Activated naive CD4-positive, alpha-beta T cell treated with Interleukin-2 at 50 U/mL for 16 hours (primary cell): Measurements from ENCODE around the gene GPS1.
A peak's percentile ranks its signal among the peaks of the same experiment; 100 is the strongest.

ENCODE experiments used
- DNase-seq: peaks from one replicate; pipeline ENCODE4 v3.0.0-alpha.2; 2020

GPS1 gene

DNA sequence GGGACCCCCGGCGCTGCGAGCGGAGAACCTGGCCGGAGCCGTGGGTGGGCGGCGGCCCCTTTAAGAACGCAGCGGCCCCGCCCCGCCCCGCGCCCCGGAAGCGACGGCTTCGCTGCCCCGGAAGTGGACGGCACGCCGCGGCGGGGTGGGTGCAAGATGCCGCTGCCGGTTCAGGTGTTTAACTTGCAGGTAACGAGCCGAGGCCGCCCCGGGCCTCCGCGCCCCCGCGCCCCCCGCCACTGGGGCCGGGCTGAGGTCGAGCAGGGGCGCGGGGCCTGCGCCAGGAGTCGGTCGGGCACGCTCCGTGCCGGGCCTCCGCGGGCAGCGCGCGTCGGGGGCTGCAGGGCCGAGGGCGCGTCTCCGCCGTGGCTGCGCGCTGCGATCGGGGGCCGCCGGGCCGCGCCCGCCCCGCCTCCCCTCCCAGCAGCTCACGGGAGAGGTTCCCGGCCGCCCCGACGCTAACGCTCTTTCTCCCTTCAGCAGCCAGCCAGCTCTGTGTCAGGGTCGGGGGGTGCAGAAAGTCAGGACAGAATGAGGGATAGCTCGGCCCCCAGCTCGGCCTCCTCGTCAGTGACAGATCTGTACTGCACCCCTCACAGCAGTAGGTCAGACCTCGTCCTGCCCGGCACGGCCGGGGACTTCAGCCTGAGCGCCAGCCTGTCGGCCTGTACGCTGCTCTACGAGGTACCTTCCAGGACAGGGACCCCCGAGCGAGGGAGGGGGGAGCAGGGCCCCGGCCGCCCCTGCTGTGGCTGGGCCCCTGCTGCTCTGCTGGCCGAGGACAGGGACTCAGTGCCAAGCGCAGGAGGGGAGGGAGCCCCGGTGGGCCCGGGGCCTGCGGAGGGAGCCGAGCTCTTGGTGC lies at the start of gene GPS1, which contains the start of gene RFNG:
Gene GPS1, plus strand, starts transcription at position 123 of the 862 bp plus-strand sequence. Its CDS starts 34 bp downstream, at position 157.
Gene RFNG, minus strand, starts transcription at position 36 of the 862 bp plus-strand sequence. CDS start 45 bp downstream, outside the sequence.
- peak; percentile 87 for DNase-seq

DNA sequence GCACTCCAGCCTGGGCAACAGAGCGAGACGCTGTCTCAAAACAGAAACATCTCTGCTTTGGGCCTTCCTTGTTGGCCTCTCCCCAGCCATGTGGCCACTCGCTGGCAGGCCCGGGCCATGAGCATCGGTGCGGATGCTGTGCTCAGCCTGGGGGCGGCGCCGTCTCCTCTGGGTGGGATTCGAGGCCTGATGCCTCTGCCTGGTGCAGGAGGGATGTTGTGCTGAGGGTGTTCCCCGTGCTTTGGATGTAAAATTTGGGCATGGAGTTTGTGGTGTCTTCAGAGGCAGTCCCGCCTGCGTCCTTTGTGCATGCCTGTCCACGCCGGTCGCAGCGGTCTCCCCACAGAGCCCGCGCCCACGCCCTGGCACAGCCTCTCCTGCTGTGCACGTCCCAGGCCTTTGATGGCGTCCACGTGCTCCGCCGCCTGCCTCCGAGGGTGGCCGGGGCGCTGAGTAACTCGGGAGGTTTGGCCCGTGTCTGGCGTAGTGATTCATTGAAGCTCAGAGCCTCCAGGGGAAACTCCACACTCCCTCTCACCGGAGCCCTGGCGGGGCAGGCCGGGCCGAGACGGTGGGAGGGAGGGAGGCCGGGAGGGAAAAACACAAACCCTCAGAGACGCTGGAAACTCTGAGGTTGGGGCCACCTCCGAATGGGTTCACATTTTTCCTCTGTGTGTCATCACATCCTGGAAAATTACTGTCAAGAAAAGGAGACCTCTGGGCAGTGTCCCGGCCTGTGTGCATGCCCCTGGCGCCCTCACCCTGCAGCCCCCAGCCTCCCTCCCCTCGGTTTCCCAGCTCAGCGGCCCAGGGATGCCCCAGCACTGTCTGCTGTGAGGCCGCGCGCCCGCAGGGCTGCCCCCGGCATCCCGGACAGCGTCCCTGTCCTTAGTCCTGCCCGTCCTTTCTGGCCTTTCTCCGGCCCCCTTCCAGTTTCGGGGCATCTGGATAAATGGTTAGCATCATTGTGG lies 48.0 kb upstream of the GPS1 start:
- peak; percentile 70 for DNase-seq

DNA sequence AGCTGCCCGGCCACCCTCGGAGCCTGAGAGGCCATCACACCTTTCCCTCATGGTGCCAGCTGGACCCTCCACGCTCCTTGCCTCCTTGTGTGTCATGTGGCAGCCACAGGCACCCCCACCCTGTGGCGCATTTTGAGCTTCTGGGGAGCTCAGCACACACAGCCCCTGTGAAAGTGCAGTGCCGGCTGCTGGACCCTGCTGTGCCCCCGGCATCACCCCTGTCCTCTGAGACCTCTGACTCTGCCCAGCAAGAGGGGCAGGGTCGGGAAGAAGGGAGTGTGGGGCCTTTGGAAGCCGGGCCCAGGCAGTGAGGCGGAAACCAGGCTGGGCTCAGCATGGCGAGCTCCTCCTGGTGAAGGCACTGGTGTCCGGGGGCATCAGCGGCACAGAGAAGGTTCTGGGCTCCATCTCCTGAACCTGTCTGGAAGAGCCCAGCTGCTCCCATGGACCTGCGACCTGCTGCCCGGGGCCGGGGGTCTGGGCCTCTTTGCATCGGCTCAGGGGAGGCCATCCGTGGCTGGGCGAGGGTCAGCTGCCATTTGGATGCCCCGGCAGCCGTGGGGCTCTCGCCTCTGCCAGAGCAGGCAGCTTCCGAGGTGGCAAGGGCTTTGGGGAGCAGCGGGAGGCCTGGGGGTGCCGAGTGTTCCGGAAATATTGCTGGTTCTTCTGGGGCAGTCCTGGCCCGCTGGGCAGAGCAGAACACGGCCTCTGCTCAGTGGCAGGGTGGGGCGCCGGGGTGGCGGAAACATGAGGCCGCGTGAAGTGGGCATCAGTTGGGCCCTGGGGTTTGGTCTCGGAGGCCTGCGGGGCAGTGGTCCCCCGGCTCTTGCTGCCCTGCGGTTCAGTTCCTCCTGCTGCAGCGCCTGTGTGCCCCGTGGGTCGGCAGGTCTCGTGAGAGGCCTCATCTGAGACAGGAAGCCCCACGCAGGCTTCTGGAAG lies 46.9 kb upstream of the GPS1 start:
- DNase-seq = no peak

DNA sequence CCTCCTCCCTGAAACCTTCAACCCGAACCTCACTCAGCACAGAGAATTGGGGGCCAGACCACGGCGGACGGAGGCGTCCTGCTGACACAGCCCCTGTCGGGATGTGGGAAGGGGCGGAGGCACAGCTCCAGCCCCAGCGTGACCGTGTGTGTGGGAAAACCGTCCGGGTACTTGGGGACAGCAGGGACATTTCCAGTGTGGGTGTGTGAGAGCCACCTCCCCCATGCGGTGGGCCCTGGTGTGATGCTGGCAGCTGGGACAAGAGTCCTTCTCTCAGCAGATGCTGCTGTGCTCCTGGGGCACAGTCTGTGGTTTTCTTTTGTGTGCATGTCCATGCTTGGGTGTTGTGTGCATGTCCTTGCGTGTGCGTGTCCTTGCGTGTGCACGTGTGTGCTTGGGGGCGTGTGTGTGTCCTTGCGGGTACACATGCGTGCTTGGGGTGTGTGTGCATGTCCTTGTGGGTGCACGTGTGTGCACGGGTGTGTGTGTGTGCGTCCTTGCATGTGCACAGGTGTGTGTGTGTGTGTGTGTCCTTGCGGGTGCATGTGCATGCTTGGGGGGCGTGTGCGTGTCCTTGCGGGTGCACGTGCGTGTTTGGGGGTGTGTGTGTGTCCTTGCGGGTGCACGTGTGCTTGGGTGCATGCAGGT lies 45.9 kb upstream of the GPS1 start:
- no peak for DNase-seq

DNA sequence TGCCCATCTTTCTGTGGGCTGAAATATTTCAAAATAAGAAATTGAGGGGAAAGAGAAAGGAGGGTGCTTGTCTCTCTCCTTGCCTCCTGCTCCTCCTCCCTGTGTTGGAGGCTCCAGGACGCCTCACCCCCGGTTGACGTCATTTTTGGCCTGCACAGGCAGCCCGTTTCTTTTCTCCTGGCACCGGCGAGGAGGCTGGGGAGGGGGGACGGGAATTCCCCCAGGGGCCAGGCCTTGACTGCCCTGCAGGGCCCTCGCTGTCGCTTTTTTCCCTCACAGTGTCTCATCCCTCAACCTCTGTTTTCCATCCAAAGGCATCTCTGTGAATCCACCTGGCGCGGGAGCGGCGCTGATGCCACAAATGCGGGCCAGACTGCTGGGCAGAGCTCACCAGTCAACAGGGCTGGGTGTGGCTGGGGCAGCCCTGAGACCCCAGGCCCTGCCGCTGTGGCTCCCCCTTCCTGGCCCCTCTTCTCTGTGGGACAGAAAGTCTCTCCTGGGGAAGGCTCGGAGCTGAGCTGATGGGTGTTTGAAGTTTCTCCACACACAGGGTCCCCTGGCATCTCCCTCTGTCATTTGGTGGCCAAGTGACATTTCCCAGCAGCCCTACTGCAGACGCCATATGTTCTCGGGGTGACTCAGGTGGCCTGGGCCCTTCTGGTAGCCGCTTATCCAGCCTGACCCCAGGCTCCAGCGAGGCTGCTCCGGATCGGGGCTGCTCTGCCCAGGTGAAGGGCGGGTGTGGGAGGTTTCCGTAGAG lies 45.0 kb upstream of the GPS1 start:
- no peak for DNase-seq

DNA sequence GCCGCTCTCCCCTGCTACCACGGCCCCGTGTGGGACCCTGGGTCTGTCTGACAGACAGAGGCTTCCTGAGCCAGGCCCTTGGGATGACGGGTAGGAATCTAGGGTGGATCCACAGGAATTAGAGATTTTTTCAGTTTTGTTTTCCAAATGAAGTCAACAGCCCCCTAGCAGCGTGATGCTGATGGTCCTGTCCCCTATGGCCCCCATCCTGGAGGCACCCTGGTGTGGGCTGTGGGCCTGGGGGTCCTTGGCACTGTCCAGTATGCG lies 44.5 kb upstream of the GPS1 start:
- DNase-seq = no peak

DNA sequence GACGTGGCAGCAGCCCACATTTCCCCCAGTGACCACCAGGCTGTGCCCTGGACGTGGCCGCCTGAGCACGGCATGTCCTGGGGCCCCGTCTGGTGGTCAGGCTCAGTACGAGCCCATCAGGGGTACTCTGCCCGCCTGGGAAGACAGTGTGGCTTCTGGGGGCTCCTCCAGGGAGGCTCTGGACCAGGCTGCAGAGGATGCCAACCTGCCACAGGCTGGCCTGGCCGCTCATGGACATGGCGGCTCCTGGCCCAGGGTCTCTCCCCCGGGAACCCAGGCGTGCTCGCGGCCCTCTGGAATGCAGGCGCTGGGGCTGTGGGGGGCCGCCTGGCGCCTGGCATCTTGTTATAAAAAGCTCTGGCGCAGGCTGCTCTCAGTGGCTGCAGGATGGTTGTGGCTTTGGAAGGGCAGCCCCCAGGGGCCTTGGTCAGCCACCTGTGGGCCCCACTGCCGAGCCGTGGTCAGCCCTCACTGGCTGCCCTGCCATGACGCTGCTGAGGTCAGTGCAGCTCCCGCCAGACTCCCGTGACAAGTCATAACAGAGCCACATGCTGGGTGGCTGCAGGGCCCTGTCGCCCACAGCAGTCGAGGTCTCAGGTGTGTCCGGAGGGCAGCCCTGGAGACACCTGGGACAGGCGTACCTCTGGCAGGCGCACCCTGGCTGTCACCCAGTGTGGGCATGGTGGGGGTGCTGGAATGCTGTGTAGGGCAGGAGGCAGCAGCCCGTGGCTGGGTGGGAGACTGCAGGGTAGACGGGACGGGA lies 44.0 kb upstream of the GPS1 start:
- no peak for DNase-seq

DNA sequence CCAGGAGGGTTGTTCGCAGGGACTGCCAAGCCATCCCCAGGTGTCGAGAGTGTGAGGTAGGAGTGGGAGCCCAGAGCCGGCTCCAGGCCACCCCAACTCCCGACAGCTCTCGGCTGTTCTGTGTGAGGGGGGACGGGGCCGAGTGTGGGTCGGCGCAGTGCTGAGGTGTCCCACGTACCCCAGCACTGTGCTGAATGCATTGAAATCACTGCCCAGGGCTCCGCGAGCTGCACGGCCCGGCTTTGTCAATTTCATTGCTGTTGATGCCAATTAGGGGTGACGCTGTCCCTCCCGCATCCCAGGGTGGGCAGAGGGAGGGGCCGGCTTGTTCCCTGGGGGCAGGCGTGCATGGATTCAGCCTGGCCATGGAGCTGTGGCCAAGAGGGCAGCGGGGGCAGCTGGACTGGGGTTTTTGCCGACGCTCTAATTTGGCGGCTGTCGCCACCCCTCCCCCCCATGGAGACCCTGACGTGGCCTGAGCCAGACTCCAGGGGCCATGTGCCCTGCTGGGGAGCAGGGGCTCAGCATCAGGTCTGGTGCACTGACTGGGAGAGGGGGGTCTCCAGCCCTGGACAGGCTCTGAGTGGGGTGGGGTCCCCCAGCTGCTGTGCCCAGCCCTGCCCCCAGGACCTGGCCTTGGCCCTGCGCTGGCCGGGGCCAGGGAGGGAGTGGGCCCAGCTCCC lies 43.3 kb upstream of the GPS1 start:
- no peak for DNase-seq

DNA sequence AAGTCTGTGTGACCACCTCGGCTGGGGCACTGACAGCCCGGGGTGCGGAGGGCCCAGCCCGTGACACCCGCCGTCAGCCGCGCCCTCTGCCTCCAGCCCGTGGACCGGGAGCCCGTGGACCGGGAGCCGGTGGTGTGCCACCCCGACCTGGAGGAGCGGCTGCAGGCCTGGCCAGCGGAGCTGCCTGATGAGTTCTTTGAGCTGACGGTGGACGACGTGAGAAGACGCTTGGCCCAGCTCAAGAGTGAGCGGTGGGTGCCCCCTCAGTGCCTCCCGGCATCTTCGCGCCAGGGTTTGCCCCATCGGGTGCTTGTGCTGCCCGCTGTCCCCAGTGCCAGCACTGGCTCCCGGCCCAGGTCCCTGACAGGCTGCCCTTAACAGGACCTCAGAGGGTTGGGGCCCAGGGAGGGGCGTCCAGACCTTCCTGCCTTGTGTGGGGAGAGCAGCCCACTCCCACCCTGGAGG lies 42.7 kb upstream of the GPS1 start:
- DNase-seq = no peak

DNA sequence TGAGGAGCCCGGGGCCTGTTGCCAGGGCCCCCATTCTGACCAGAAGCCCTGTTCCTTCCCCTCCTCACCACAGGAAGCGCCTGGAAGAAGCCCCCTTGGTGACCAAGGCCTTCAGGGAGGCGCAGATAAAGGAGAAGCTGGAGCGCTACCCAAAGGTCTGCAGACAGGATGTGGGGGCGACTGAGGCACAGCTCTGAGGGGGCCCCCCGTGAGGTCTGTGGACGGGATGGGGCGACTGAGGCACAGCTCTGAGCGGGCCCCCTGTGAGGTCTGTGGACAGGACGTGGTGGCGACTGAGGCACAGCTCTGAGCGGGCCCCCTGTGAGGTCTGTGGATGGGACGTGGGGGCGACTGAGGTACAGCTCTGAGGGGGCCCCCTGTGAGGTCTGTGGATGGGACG lies 42.3 kb upstream of the GPS1 start:
- DNase-seq = no peak

DNA sequence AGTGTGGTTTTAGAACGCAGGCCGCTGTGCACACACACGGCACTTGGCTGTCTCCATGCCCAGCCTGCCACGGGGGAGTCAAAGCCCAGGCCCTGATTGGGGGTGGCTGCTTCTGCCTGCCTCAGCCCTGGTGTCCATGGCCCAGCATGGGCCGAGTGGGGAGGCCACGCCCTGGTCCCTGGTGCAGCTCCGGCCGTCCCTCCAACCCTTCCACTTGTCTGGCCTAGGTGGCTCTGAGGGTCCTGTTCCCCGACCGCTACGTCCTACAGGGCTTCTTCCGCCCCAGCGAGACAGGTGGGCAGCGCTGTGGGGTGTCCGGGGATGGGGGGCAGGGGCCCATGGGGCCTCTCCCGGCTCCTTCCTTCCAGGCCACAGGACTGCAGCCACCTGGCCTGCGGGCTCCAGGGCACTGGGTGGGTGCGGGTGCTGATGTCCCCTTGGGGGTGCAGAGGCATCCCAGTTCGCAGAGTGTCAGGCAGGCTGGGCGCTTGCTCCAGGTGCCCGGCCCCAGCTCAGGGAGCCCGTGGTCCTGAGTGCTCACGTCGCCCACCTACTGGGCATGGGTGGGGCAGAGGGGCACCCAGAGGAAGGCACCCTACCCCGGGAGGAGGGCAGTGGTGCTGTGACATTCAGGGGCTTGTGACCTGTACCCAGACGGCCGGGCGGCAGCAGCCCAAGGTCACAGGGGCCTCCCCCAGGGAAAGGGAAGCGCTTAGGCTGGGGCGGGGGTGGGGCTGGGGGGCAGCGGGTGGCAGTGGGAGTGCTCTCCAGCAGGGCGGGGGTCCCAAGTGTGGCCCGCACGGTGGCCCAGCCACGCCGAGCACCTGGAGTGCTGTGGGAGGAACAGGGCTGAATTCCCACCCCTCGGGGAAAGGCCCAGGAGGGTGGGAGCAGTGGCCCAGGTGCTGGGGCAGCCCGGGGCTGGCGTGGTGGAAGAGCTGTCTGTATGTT lies 40.8 kb upstream of the GPS1 start:
- DNase-seq = no peak

DNA sequence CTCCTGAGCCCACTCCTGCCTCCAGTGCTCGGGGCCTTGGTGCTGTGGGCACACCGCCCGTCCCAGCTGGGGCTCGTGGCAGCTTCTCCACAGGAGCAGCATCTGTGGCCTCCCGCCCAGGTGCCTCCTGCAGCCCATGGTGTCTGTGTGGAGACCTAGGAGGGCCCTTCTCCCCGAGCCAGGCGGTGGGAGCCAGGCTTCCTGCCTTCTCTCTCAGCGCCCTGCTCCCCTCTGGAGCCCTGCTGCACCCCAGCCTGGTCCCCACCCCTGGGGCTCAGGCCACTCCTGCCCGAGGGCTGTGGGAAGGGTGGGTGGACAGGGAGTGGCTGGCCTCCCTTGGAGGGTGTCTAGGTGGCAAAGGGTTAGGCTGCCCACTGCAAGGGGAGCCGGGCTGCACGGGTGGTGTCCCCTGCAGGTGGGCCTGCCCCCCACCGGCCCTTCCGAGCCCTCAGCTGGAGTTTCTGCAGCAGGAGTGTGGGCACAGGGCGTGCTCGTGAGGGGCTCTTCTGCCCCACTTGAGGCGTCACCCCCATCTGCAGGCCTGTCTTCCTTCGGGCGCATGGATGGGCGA lies 40.0 kb upstream of the GPS1 start:
- DNase-seq = no peak

DNA sequence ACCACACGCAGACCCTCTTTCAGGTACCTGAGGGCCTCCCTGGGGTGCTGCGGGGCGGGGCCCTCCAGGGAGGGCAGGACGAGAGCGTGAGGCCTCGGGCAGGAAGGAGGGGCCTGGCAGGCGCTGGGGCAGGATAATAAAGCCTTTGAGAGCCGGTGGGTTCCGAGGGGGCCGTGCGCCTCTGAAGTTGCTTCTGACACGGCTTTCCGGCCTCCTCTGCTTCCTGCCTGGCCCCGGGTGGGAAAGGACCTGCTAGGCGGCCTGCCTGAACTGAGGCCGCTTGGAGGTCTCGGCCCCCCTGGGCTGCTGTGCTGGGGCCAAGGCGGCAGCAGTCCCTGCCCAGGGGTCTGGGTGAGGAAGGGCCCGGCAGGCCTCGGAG lies 39.4 kb upstream of the GPS1 start:
- DNase-seq = no peak

DNA sequence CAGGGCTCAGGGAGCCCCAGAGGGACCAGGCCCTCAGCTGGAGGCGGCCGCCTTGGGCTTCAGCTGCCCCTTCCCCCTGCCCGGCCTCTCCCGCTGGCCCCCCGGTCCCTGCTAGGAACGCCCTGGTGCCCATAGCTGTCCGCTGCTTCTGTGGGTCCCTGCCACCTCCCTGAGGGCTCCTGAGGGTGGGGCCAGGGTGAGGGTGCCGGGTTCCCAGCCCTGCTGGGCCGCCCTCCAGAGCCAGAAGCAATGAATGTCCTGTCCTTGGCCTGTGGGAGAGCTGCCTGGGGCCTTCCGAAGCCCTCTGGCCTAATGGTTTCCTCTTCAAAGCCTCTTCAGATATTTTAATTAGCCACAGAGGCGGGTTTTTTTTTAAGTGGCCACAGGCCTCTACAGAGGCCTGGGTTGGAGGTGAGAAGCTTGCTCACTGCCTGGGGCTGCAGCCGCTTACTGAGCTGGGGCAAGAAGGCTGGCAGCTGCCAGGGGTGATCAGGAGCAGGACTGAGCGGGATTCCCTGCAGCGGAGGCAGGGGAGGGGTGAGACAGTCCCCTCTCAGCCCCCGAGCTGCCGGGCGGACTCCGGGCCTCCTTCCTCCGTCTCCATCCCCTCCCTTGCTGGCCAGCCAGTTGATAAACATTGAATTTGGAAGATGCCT lies 38.9 kb upstream of the GPS1 start:
- no peak for DNase-seq

DNA sequence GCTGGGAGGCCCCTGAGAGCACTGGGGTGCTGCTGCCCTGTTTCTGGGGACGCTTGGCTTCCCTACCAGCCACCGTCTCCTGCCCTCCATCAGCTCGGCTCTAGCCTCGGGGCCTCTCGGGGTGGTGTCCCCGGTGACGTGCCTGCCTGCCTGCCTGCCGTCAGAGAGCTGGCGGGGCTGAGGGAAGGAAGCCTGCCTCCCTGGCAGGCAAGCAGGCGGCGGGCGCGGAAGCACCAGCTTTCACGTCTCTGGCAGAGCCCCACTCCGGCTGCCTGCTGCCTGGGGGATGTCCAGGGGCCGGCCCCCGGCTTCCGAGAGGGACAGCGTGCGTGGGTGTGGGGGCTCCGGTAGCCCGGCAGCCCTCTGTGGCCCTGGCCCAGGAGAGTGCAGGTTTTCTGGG lies 38.4 kb upstream of the GPS1 start:
- DNase-seq = no peak

DNA sequence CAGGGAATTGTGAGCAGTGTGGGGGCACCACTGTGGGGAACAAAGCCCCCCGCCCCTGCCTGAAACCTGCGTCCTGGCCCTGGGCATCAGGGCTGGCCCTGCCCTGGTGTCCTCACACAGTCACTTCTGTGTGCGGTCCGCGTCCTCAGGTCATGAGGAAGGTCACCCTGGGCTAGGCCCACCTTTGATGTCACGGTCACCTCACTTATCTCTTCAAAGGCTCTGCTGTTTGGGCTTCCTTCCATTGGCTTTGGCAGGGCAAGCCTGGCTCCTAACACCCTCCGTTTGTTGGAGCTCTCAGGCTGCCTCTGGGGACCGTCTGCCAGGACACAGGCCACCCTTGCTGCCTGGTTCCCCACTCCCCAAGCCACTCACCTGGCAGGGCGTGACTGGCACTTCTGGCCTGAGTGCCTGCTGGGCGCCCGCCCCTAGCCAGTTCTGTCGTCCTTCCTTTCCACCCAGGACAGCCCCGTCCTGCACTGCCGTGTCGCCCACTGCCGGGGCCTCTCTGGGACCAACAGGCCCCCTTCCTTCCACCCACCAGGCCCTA lies 37.9 kb upstream of the GPS1 start:
- DNase-seq = no peak

DNA sequence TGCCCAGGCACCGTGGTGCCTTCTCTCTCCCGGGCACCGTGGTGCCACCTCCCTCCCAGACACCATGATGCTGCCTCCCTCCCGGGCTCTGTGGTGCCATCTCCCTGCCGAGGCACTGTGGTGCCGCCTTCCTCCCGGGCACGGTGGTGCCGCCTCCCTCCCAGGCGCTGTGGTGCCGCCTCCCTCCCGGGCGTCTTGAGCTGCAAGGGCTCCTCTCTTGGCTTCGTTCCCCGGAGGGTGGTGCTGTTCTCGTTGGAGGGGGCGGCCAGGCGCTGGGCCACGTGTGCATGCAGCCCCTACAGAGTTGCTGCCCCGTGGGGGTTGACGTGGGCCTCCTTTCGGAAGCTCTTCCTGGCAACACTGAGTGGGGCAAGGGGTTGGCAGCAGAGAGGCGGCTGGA lies 37.3 kb upstream of the GPS1 start:
- DNase-seq = no peak

DNA sequence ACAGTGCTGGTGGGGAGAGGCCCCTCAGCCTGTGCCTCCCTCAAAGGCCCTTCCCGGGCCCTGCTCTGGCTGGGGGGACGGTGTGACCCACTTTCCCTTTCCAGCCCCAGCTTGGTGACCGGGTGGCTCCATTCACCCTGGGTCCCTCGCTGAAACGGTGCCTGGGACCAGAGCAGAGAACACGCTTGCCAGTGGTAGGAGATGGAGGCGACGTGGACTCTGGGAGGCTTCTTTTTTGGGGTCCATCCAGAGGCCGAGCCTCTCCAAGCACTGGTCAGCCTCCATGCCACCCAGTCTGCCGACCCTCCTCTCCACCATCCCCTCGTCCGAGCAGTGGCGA lies 36.8 kb upstream of the GPS1 start:
- DNase-seq = no peak
